Measurements from ENCODE around the gene PHC3. TPM values are rescaled to one million over a fixed set of nuclear protein-coding genes. Genes with fewer than 3 reads are reported as not detected.

The PHC3 gene
- 18.0 and 26.7 TPM in 2 replicates for total RNA-seq

GRCh38 chr3:170180908-170181885 is at the start of gene PHC3:
Gene PHC3, minus strand, starts transcription at chr3:170181733. Its CDS starts 18 bp downstream, at chr3:170181715.

GRCh38 chr3:170221924-170222646 is 40.6 kb upstream of the PHC3 start, which contains the start of gene PRKCI:
Gene PRKCI, plus strand, starts transcription at chr3:170222424. Its CDS starts 246 bp downstream, at chr3:170222670.

Other genes starting within 250 kb of the PHC3 start
- 62.1 and 65.7 TPM in 2 replicates for gene SEC62, start 214.9 kb downstream of the PHC3 start, total RNA-seq
- 0.56 and 0.92 TPM in 2 replicates for gene GPR160, start 143.7 kb downstream of the PHC3 start, total RNA-seq
- gene PRKCI, start 40.7 kb upstream of the PHC3 start, total RNA-seq: 30.9 and 37.9 TPM in 2 replicates
- 40.0 and 46.5 TPM in 2 replicates for gene SKIL, start 176.0 kb upstream of the PHC3 start, total RNA-seq
- 3.3 and 30.1 TPM in 2 replicates for gene CLDN11, start 237.1 kb upstream of the PHC3 start, total RNA-seq

Measured in aortic smooth muscle cell (primary cell).